OCI-LY7 (cell line): ENCODE results near the gene VSIG10L2.

Source experiments
- CTCF ChIP-seq: fragments of 200-600 bp; sonication (generic); conservative IDR thresholded peaks from 2 replicates; pipeline ENCODE4 v1.5.1; 2014; ENCODE audit warnings: mild to moderate bottlenecking, antibody characterized with exemption, low read length, moderate library complexity, mixed read lengths
- EZH2phosphoT487 ChIP-seq: fragments of 200-600 bp; sonication (generic); IDR thresholded peaks from 2 replicates; pipeline ENCODE4 v1.6.1; 2018; ENCODE audit warnings: low read depth, borderline replicate concordance, mild to moderate bottlenecking, mixed run types, antibody characterized with exemption, low read length, moderate library complexity, mixed read lengths

GRCh38 chr11:125953401-125953935, 7.6 kb downstream of the VSIG10L2 start:
- TF ChIP-seq CTCF (no peak), EZH2phosphoT487 (no peak)
